ENCODE measurements around the gene FBXL17.

GRCh38 chr5:108220834-108221233, 161.1 kb downstream of the FBXL17 start:
- TF ChIP-seq CTCF (conservative IDR thresholded peaks at IDR 0.05; ENCODE audit: low read length) (no peak), EZH2phosphoT487 (IDR thresholded peaks at IDR 0.05; ENCODE audit: borderline replicate concordance) (no peak)
